Omental fat pad (tissue), 4 donors: ENCODE results near the gene CRB1. TPM values are rescaled to one million over a fixed set of nuclear protein-coding genes. Genes with fewer than 3 reads are reported as not detected.

Experiments used
- ATAC-seq: fragments of 150-250 bp; one replicate; pipeline ENCODE4 v1.9.1; 2016; ENCODE audit warnings: mild to moderate bottlenecking, moderate library complexity; ENCODE audit not compliant: low FRiP score
- DNase-seq: peaks from one replicate; pipeline ENCODE4 v3.0.0-alpha.2; 2019; ENCODE audit warnings: low spot score
- total RNA-seq, 4 donors: library from RNA; depleted of rRNA; stranded (reverse); fragments of >200 nt; gene quantifications; one replicate each; pipeline ENCODE4 v1.1.0, GENCODE V29; 2016
- TF ChIP-seq, protein P1 (sequence below), 3 donors: fragments of 450-650 bp; IDR thresholded peaks; one replicate each; pipeline ENCODE4 v1.5.1; 2016 to 2017; ENCODE audit warnings: antibody characterized with exemption in 3 of 3, mild to moderate bottlenecking in 3 of 3, moderate library complexity in 2 of 3

Gene CRB1
- total RNA-seq, result 1 to 10 TPM in 1 of 4 donors, under 1 TPM in 1, not detected in 2; 0.38 to 2.4 TPM

DNA sequence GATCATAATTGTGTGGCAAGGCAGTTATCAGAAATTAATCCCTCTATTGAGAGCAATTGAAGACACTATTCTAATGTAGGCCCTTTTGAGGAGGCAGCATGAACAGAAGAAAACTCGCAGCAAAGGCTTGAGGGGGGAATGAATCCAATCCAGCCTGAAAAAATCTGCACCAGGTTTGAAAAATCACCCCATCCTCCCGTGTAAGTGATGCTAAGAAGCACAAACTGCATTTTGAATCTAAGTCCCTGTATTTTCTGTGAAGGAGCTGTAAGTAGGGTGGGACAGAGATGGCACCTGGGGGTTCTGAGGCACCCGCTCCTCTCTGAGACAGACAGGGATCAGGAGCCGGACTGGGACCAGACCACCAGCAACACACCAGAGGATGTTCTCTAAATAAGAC, at the start of gene CRB1:
TSS of gene CRB1 (plus strand) at position 241 of the 400 bp plus-strand sequence. CDS start 161 bp downstream, outside the sequence.
- ATAC-seq, result no peak
- TF ChIP-seq, protein P1, sequence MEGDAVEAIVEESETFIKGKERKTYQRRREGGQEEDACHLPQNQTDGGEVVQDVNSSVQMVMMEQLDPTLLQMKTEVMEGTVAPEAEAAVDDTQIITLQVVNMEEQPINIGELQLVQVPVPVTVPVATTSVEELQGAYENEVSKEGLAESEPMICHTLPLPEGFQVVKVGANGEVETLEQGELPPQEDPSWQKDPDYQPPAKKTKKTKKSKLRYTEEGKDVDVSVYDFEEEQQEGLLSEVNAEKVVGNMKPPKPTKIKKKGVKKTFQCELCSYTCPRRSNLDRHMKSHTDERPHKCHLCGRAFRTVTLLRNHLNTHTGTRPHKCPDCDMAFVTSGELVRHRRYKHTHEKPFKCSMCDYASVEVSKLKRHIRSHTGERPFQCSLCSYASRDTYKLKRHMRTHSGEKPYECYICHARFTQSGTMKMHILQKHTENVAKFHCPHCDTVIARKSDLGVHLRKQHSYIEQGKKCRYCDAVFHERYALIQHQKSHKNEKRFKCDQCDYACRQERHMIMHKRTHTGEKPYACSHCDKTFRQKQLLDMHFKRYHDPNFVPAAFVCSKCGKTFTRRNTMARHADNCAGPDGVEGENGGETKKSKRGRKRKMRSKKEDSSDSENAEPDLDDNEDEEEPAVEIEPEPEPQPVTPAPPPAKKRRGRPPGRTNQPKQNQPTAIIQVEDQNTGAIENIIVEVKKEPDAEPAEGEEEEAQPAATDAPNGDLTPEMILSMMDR (IDR thresholded peaks at IDR 0.05), result no peak
- DNase-seq, result no peak

DNA sequence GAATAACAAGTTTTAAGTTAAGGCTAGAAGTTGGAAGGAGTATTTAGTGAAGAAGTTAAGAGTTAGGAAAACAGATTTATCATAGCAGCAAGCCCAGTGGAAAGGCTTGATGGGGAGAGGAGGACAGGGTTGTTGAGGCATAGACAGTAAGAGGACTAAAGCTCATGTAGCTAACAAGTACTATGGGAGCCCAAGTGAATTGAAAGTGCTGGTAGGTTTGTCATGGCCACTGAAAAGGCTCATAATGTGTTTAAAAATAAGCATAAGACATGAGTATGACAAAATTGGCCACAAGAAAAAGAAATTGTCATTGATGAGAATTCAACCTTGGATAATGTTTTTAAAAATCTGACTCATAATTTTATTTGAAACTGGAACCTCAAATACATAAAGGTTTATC, 49.2 kb upstream of the CRB1 start:
- ATAC-seq (no peak), DNase-seq (no peak)
- TF ChIP-seq, protein P1 (IDR thresholded peaks at IDR 0.05), result no peak

DNA sequence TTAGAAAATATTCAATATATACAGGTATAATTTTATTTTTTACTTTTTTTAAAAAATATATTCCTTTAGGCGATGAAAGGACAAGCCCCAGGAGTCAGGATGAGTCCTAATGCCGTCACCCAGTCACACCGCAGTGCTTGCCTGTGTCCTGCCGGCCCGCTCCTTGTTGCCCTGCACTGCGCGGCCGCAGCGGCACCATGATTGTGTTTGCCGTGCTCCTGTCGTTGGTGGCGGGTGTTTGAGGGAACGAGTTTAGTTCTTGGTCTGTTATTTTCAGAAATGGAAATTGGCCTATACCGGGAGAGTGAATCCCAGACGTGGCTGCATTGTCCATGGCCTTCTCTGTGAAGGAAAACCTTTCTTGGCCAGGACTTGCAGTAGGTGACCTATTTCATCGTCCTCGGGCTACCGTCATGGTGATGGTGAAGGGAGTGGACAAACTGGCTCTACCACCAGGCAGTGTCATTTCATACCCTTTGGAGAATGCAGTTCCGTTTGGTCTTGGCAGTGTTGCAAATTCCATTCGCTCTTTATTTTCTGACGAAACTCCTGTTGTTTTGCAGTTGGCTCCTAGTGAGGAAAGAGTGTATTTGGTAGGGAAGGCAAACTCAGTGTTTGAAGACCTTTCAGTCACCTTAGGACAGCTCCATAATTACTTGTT, 45.9 kb upstream of the CRB1 start:
- DNase-seq (no peak), ATAC-seq (no peak)
- TF ChIP-seq, protein P1 (IDR thresholded peaks at IDR 0.05), result no peak

DNA sequence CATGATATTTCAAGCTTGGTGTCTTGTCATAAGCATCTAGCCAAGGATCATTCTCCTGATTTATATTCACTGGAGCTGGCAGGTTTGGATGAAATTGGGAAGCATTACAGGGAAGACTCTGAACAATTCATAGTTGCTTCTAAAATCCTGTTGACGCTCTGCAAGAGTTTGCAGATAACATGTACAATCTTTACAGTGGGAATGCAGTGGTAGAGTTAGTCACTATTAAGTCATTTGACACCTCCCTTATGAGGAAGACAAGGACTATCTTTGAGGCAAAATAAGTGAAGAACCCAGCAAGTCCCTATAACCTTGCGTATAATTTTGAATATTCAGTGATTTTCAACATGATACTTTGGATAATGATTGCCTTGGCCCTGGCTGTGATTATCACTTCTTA, 45.3 kb upstream of the CRB1 start:
- TF ChIP-seq, protein P1 (IDR thresholded peaks at IDR 0.05), result no peak
- no peak for ATAC-seq
- DNase-seq, result no peak

DNA sequence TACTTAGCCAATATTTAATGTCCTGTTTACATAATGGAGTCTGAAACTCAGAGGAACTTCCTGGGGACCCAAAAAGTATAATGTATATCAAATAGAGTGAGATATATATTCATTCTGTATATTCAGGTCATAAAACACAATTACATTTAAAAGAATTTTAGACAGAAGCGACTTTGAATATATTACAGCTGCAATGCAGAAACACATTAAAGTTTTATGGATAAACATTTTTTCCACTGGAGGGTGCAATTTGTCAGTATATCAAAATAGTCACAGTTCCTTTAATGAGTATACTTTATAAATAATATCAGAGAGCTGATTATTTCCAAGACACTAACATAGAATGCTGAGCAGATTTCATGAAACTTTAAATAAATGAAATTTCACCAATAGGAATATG, 43.9 kb upstream of the CRB1 start:
- ATAC-seq (no peak), DNase-seq (no peak)
- TF ChIP-seq, protein P1 (IDR thresholded peaks at IDR 0.05), result no peak

DNA sequence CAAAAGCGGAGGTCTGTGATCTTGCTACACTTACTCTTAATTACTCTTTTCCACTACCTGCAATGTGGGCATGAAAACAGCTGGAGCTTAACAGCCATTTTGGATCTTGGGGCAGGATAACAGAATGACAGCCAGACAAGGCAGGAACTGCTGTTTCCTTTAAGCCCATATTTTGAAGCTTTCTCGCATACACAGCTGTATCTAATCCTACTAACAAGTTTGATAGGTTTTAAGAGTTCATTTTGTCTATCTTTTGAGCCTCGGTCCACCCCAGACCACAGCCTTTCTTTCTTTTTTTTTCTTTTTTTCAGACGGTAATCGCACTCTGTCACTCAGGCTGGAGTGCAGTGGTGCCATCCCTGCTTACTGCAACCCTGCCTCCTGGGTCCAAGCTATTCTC, 42.4 kb upstream of the CRB1 start:
- TF ChIP-seq, protein P1 (IDR thresholded peaks at IDR 0.05), result no peak
- ATAC-seq (no peak), DNase-seq (no peak)

DNA sequence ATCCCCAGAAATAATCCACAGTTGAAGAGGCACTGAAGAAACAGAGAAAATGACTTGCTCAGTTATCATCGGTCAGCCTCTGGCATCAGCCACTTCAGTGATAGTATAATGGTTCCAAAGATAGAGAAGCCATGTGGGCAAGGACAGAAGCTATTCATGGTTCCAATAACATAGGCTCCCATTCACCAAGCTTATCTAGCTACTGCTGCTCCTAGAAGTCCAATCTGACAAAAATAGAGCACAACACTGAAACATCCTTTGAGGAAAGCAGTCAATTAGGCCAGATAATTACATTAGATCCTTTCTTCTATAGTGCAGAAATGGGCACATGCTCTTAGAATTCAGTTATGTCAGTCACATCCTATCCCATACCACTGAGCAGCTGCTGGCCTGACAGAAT, 33.5 kb upstream of the CRB1 start:
- ATAC-seq, result no peak
- DNase-seq, result no peak

More for the DNA sequence above, 33.5 kb upstream of the CRB1 start:
- TF ChIP-seq, protein P1 (IDR thresholded peaks at IDR 0.05), result no peak
